Measurements from ENCODE around the gene DAZAP1. TPM values are rescaled to one million over a fixed set of nuclear protein-coding genes. Genes with fewer than 3 reads are reported as not detected.

DAZAP1 gene
- polyA plus RNA-seq, 1 experiment = 38.3 TPM

GRCh38 chr19:1399079-1399478 is 8.3 kb upstream of the DAZAP1 start:
- POLR2A ChIA-PET = no interaction called here
- no peak for TF ChIP-seq CTCF (IDR thresholded peaks at IDR 0.05; ENCODE audit: insufficient read depth, low read depth, low read length)
- CTCF ChIA-PET = interaction anchor here (0.6 kb wide), 1 partner anchor 17 kb away, joined by 3 read pairs; no protein-coding TSS in a partner anchor
- no peak overlapping the region for H3K4me3 ChIP-seq (ENCODE audit: low read depth, low read length)
- no peaks in the 10 kb centered on the region for H3K27me3 ChIP-seq (ENCODE audit: control insufficient read depth, insufficient read depth, low read length)
- H3K36me3 ChIP-seq (ENCODE audit: control insufficient read depth, insufficient read depth, low read length) = no peaks in the 10 kb centered on the region; the same call in 1 of the 2 replicates
- no peak for DNase-seq (ENCODE audit: low read depth)

GRCh38 chr19:1399745-1400144 is 7.6 kb upstream of the DAZAP1 start:
- POLR2A ChIA-PET = no interaction called here
- CTCF ChIA-PET = no interaction called here
- no peak for TF ChIP-seq CTCF (IDR thresholded peaks at IDR 0.05; ENCODE audit: insufficient read depth, low read depth, low read length)

DNA sequence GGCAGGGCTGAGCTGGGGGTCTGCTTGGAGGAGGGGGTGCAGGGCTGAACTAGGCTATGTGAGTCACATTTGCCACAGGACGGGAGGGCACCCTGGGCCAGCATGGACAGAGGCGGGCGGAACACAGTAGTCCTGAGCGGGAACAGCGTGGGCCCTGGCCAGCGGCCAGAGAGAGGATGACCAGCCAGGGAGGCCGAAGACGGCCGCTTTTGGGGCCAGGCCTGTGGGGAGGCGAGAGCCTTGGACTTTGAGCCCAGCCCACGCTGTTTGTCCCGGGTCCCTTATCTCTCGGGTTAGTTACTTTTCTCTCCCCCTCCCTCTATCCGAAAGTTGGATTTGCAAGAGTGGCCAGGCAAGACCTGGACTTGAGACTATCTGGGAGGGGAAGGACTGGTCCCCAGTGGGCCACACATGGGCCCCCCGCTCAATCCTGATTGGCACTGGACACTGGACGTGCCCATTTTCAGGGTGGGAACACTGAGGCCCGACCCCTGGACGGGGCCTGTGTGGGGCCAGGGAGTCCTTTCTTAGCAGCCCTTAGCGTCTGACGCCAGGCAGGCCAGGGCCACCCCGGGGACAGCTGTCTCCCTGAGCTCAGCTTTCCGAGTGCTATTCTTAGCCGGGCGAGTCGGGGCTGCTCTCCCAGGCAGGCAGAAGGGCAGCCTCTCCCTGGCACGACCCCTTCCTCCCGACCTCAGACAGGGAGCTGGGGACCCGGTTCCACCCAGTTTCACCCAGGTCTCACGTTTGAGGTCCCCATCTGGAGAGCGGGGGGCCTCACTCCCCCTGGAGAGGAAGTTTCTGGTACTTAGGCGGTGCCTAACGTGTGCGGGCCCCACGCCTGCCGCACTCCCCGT is 6.9 kb upstream of the DAZAP1 start:
- no peaks in the 10 kb centered on the region; the same call in 1 of the 2 replicates for H3K36me3 ChIP-seq (ENCODE audit: control insufficient read depth, insufficient read depth, low read length)
- POLR2A ChIA-PET = no interaction called here
- TF ChIP-seq CTCF (IDR thresholded peaks at IDR 0.05; ENCODE audit: insufficient read depth, low read depth, low read length) = no peak

More at GRCh38 chr19:1399745-1400144, 7.6 kb upstream of the DAZAP1 start:
- H3K4me3 ChIP-seq (ENCODE audit: low read depth, low read length) = no peak overlapping the region
- no peak for DNase-seq (ENCODE audit: low read depth)
- H3K27me3 ChIP-seq (ENCODE audit: control insufficient read depth, insufficient read depth, low read length) = no peaks in the 10 kb centered on the region
- no peaks in the 10 kb centered on the region; the same call in 1 of the 2 replicates for H3K36me3 ChIP-seq (ENCODE audit: control insufficient read depth, insufficient read depth, low read length)

DNA sequence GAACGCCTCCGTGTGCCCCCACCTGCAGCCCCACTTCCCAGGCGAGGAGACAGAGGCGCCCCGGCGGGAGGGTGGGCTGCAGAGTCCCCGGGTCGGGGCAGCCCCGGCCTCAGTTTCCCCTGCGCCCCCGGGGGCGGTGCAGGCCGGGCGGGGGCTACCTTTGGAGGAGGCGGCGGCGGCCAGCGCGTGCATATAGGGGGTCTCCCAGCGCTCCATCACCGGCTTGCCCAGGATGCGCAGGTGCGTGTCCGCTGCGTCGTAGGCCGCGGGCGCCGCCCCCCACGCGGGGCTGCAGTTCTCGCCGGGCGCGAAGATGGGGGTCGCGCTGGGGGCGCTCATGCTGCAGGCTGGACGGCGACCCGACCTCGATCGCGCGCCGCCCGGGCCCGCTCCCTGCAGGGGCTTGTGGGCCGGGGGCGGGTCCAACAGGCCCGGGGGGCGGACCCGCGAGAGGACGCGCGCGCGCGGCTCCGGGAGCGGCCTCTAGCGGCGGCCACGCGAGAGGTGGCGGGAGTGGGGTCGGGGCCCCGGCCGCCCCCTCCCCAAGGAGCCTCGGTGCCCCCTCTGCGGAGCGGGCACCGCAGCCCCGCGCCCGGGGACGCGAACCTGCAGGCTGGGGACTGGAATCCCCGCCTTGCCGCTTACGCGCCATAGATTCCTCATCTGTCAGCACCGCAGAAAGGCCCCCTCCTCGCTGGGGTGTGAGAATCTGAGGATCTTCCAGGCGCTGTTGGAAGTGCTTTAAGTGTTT is 6.1 kb upstream of the DAZAP1 start, which contains the start of gene GAMT:
GAMT (minus strand) TSS at position 405 of the 751 bp plus-strand sequence; CDS start at position 339, 66 bp downstream.
- Histone ChIP-seq H3K27me3 (ENCODE audit: control insufficient read depth, insufficient read depth, low read length) (no peaks in the 10 kb centered on the region), H3K36me3 (ENCODE audit: control insufficient read depth, insufficient read depth, low read length) (no peaks in the 10 kb centered on the region; the same call in 1 of the 2 replicates), H3K4me3 (ENCODE audit: low read depth, low read length) (peak within 1 kb of the TSS; percentile 77)
- no peak for DNase-seq (ENCODE audit: low read depth)
- ChIA-PET CTCF (interaction anchor here (1.0 kb wide), 1 partner anchor 18 kb away, joined by 3 read pairs; the partner anchor contains the start of gene NDUFS7), POLR2A (no interaction called here)
- peak; percentile 12; the same call in 1 of the 2 replicates for TF ChIP-seq CTCF (IDR thresholded peaks at IDR 0.05; ENCODE audit: insufficient read depth, low read depth, low read length)

More for the DNA sequence above, 6.9 kb upstream of the DAZAP1 start:
- Histone ChIP-seq H3K27me3 (ENCODE audit: control insufficient read depth, insufficient read depth, low read length) (no peaks in the 10 kb centered on the region), H3K4me3 (ENCODE audit: low read depth, low read length) (peak overlapping the region; percentile 77)
- DNase-seq (ENCODE audit: low read depth) = no peak
- CTCF ChIA-PET = interaction anchor here (1.0 kb wide), 1 partner anchor 17 kb away, joined by 3 read pairs; the partner anchor contains the start of gene NDUFS7

DNA sequence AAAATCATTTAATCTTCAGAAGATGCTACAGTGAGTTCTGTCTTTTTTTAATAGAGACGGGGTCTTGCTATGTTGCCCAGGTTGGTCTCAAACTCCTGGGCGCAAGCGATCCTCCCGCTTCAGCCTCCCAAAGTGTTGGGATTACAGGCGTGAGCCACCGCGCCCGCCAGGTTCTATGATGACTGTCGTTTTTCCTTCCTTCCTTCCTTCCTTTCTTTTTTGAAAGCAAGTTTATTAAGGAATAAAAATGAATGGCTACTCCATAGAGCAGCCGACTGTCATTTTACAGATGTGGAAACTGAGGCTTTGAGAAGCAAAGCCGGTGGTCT is 5.5 kb upstream of the DAZAP1 start:
- Histone ChIP-seq H3K4me3 (ENCODE audit: low read depth, low read length) (peak overlapping the region; percentile 77; the same call in 1 of the 2 replicates), H3K27me3 (ENCODE audit: control insufficient read depth, insufficient read depth, low read length) (no peaks in the 10 kb centered on the region), H3K36me3 (ENCODE audit: control insufficient read depth, insufficient read depth, low read length) (no peaks in the 10 kb centered on the region; the same call in 1 of the 2 replicates)
- POLR2A ChIA-PET = no interaction called here
- no peak; the same call in 1 of the 2 replicates for TF ChIP-seq CTCF (IDR thresholded peaks at IDR 0.05; ENCODE audit: insufficient read depth, low read depth, low read length)
- CTCF ChIA-PET = no interaction called here
- DNase-seq (ENCODE audit: low read depth) = no peak
